GM18505 (cell line): Measurements from ENCODE around the gene SHB.

Experiments used
- ATAC-seq: cut with Tn5 transposase; IDR thresholded peaks from one replicate; pipeline ENCODE4 v1.9.1; 2021; ENCODE audit not compliant: unreplicated experiment
- POLR2A ChIP-seq: IDR thresholded peaks from 4 replicates; pipeline ENCODE4 v1.6.1; 2011; ENCODE audit warnings: borderline replicate concordance; ENCODE audit not compliant: insufficient read depth, insufficient read length; ENCODE audit errors: extremely low read depth

The SHB gene

GRCh38 chr9:37950561-37950960, 118.5 kb downstream of the SHB start:
- ATAC-seq = no peak
- no peak for TF ChIP-seq POLR2A

- ATAC-seq = no peak
- TF ChIP-seq POLR2A = no peak
These were observed 119.5 kb downstream of the SHB start for GRCh38 chr9:37949576-37949975.

GRCh38 chr9:37948417-37948980, 120.5 kb downstream of the SHB start:
- no peak for TF ChIP-seq POLR2A
- no peak for ATAC-seq

GRCh38 chr9:37947977-37948376, 121.0 kb downstream of the SHB start:
- no peak for ATAC-seq
- no peak for TF ChIP-seq POLR2A

GRCh38 chr9:37947471-37947870, 121.6 kb downstream of the SHB start:
- ATAC-seq = no peak
- TF ChIP-seq POLR2A = no peak

- ATAC-seq = no peak
- TF ChIP-seq POLR2A = no peak
These were observed 122.1 kb downstream of the SHB start for GRCh38 chr9:37946971-37947370.

- no peak for TF ChIP-seq POLR2A
- no peak for ATAC-seq
These were observed 123.0 kb downstream of the SHB start for GRCh38 chr9:37946041-37946440.

GRCh38 chr9:37944671-37945481, 124.2 kb downstream of the SHB start:
- ATAC-seq = no peak
- no peak for TF ChIP-seq POLR2A

GRCh38 chr9:37944266-37944650, 124.8 kb downstream of the SHB start:
- no peak for TF ChIP-seq POLR2A
- ATAC-seq = no peak

GRCh38 chr9:37943345-37944265, 125.4 kb downstream of the SHB start:
- ATAC-seq = no peak
- no peak for TF ChIP-seq POLR2A

- TF ChIP-seq POLR2A = no peak
- ATAC-seq = no peak
These were observed 126.2 kb downstream of the SHB start for GRCh38 chr9:37942621-37943344.

GRCh38 chr9:37941253-37941652, 127.8 kb downstream of the SHB start:
- ATAC-seq = no peak
- TF ChIP-seq POLR2A = no peak

GRCh38 chr9:37939575-37940095, 129.4 kb downstream of the SHB start:
- no peak for TF ChIP-seq POLR2A
- no peak for ATAC-seq

GRCh38 chr9:37938121-37938891, 130.7 kb downstream of the SHB start:
- no peak for ATAC-seq
- no peak for TF ChIP-seq POLR2A
